DMS 273 treated with DMSO at 0.1 percent for 48 hours (cell line): Measurements from ENCODE around the gene PFKFB1.

Experiments
- DNase-seq: peaks from one replicate; lab custom pipeline; 2025; lab: John Stamatoyannopoulos, UW

Gene PFKFB1

DNA sequence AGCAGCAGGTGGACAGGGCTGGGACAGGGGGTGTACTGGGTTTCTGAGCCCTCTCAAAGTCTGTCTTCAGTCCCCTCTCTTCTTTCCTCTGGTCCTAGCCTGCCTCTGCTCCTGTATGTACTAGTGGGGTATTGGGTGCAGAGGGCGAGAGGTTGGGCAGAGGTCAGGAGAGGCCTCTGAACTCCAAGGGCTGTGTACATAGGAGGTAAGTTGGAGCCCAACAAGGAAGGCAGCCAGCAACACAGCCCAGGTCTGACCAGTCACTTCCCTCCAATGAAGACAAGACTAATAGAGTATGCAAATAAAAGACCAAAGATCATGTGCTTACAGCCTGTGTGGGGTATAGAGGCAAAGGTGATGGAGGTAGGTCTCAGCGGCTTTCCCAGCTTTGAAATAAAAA, at the start of gene PFKFB1:
TSS of gene PFKFB1 (minus strand) at position 90 of the 400 bp plus-strand sequence. CDS start 181 bp downstream, outside the sequence.
- DNase-seq = no peak

DNA sequence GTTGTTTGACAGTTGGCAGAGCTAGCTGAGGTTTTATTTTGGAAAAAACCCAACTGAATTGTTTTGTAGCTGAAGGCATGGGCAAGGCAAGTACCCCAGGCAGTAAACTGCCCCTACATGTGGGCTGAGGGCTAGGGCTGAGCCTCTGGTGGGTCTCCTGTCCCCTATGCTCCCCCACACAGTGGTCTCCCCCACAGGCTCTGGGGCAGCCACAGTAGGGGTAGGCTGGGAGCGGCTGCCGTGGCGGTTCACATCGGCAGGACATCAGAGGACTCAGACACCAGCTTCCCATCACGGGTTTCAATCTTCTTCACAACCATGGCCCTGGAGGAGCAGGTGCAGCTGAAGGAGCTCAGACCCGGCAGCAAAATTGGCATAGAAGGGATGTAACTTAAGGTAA, 47.5 kb upstream of the PFKFB1 start:
- DNase-seq = no peak

DNA sequence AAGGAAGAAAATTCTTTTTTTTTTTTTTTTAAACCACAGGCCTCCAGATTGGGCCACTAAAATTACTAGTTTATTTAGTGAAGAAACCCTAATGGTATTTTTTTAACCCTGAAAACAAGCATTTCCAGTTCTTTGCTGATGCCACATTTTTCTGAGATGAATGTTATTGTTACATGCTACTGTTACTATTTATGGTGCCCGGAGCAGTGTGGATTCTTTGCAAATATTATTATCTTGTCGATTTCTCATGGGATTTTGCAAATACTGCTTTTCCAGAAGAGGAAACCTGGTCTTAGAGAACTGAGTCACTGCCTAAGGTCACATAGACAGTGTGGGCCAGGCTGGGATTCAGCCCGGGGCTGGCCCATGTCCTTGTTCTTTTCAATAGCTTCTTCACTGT, 45.5 kb upstream of the PFKFB1 start:
- no peak for DNase-seq

DNA sequence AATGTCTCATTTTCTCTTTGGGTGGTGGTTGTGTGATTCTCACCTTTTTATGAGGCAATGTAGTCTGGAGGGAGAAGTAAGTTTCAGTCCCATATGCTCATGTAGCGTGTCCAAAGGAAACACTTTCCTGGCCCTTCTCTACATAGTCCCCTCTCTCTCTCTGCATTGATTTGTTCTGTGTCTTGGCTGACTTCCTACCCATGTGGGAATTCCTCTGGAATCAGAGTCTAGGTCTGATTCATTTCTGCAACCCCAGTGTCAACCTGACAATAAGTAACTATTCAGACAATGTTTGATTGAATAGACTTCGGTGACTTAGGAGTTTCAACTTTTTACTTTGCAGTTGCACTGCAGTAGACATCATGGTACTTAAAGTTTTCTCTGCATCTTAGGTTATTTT, 39.4 kb upstream of the PFKFB1 start:
- DNase-seq = no peak

DNA sequence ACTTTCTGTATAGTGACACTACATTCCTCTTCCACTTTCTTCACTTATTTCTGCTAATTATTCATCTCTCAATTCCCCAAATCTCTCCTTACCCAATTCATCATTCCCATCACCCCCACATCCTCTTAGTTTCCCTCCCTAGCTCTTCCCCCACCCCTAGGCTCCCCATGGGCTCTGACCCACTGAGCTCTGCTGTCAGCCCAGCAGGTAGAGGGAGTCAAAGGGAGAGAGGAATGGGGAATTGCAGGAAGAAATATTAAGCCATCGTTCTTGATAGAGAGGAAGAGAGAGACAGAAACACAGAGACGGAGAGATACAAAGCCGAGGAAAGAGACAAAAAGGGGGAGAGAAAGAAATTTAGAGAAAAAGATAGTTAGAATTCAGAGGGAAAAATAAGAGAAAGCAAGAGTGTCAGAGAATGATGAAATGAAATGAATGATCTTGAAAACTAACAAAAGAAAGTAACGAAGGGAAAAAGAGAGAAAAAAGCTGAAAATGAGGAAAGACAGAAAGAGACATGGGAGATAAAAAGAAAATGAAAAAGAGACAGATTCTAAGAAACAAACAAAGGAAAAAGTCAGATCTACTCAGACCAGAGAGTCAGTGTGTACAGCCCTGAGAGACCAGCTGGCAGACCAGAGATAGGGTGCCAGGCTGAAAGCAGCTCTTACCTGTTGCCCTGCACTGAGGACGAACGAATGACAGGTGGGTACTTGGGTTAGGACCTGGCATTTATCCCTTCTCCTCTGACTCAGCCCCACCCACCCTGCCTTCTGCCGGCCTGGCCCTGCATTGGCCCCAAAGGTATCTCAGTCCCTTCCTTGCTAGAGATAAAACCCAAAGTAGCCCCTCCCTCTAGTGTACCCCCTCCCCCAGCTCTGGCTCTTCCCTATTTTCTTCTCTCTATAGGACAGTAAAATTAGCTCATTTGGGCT, 36.5 kb upstream of the PFKFB1 start, which contains the start of gene ALAS2:
TSS of gene ALAS2 (minus strand) at position 707 of the 935 bp plus-strand sequence. CDS start 4,977 bp downstream, outside the sequence.
- no peak for DNase-seq

DNA sequence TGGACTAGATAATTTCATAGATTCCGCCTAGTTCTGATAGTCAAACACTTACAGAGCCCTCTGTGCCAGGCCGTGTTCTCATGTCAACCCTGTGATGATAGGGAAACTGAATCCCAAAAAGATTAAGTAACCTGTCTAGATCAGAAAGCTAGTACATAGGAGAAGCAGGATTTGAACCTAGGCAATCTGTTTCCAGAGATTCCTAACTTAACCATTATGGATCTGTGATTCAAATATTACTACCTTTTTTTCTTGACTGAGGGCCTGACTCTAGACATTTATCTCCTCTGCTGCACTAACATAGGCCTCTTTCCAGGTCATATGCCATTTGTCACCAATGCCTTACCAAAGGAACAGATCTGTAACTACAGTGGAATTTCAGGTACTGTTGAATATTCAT, 35.3 kb upstream of the PFKFB1 start:
- no peak for DNase-seq

DNA sequence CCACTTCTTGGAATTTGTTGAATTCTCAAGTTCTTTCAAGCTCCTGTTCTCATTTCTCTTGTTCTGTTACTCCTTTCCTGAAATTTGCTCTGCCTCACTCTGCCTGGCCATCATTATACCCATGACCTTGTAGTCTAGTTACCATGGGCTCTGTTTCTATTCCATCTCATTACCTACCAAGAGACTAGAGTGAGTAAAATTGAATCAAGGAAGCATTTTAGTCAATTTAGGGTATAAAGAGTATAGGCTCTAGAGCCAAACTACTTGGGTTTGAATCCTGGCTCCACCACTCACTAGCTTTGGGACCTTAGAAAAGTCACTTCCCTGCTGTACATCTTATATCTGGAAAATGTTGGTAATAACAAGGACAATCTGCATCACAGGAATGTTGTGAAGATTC, 34.6 kb upstream of the PFKFB1 start:
- DNase-seq = no peak

DNA sequence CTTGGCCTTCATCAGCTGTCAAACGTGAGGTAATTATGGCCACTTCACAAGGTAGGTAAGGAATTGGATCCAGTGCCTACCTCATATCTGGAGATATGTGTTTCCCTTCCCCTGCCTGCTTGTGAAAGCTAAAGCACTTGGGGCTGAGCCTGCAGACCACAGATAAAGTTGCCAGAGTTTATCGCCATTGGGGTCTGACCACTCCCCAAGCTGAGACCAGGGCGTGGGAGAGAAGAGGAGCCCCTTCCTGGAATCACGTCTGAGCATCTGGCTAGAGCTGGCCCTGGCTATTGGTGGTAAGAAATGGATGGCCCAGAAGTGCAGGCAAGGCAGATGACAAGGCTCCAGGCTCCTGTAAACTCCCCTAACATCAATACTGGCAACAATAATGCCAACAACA, 34.1 kb upstream of the PFKFB1 start:
- no peak for DNase-seq

DNA sequence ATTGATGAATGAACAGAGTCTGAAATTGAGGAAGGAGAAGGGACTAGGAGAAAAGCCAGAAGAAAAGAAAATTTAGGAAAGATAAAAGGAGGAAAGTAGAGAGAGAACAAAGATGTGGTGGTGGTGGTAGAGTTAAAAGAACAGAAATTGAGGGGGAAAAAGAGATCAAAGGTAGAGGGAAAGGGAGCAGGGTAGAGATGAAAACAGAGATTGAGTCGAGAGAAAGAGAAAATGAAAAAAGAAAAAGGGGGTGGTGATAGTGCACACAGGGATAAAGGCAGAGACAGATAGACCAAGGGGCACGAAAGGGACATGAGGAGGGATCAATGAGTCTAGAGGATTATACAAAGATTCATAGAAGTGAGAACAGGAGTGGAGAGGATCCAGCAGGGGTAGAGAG, 32.9 kb upstream of the PFKFB1 start:
- no peak for DNase-seq

DNA sequence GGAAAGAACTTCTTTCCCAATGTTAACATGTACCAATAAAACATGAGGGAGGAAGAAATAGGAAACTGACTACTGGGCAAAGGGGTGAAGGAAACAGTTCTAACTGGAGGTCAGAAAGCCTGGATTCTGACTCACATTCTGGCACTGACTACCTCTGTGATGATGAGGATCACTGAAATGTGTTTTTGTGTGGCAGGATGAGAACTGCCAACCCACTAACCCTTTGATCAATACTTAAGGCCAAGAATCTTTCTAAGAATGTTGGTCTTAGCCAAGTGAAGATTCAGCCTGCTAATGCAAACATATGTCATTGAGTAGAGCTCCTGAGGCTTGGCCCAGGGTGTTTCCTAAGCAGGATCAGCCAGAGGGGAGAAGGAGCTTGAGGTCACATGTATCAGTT, 32.2 kb upstream of the PFKFB1 start:
- DNase-seq = no peak

DNA sequence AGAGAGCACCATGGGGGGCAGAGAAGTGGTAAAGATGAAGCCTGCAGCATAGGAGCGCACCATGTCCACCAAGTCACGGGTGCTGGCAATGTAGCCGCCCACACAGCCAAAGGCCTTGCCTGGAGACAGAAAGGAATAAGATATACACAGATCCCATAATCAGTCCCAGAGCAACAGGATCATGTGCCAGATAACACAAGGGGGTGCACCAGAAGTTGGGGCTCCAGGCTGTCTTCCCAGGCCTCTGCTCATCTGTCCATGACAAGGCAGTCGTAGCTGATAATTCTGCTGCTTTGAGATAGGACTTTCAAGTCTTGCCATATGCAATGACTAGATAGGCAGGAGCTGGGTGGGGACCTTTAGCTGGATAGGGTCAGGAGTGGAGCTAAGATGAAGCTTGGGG, 20.9 kb upstream of the PFKFB1 start:
- no peak for DNase-seq

DNA sequence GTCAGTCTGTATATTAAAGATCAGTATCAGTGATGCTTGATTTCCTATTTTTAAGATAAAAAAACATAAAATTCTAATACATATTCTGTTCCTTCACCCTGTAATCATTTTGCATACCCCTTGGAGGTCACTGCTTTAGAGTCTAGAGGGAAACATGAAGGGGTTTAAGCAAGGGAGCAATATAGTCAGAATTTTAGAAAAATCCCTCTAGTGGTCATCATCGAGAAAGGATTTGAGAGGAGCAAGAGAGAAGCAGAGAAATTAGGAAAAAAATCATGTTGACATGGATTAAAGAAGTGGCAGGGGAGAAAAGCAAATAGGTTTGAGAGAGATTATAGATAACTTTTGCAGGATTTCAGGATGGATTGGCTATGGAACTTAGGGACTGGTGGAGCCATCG, 17.3 kb upstream of the PFKFB1 start:
- DNase-seq = no peak

DNA sequence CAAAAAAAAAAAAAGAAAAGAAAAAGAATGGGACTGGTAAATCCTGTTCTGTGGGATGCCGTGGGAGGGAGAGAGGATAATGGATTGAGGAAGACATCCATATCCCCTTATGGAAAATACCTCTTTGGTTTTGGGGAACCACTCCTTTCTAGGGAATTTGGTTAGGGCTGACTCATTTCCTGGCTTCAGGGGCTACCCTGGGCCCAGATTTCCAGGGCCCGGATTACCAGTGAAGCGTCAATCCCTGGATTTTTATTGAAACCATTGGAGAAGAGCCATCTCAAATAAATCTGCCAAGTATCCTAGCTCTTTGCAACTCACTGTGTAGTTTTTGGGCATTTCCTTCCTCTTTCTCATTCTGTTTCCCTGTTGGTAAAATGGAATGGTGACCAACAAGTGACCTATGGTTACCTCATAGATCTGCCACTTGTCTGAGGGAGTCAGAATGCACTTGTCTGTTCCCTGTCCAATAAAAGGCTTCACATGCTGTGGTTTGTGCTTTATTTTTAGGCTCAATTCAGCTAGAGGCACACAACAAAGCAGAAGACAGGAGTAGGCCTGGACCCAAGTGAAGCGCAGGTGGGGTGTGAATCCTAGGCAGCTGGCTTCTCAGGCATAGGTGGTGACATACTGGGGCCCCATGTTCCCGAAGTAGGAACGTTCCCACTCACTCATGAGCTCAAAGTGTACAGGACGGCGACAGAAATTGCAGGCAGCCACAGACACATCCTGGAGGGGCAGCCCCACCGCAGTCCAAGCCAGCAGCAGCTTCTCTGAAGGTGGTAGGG, 14.8 kb upstream of the PFKFB1 start:
- DNase-seq = no peak

DNA sequence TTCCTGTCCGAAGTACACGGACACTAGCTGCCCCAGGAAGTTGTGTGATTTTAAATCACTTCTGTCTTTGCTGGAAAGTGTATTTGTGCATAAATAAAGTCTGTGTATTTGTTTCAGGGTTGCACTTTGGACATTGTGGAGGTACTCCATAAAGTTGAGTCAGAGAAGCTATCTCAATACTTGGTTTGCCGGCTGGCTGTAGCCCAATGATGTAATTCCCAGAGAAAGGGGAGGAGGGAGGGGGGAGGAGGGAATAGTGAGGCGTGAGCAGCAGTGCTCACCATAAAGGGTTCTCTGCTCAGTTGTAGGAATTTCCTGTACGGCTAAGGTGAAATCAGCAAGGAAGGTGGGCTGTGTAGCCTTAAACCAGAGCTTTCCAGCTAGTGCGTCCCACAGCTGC, 13.7 kb upstream of the PFKFB1 start:
- DNase-seq = no peak

DNA sequence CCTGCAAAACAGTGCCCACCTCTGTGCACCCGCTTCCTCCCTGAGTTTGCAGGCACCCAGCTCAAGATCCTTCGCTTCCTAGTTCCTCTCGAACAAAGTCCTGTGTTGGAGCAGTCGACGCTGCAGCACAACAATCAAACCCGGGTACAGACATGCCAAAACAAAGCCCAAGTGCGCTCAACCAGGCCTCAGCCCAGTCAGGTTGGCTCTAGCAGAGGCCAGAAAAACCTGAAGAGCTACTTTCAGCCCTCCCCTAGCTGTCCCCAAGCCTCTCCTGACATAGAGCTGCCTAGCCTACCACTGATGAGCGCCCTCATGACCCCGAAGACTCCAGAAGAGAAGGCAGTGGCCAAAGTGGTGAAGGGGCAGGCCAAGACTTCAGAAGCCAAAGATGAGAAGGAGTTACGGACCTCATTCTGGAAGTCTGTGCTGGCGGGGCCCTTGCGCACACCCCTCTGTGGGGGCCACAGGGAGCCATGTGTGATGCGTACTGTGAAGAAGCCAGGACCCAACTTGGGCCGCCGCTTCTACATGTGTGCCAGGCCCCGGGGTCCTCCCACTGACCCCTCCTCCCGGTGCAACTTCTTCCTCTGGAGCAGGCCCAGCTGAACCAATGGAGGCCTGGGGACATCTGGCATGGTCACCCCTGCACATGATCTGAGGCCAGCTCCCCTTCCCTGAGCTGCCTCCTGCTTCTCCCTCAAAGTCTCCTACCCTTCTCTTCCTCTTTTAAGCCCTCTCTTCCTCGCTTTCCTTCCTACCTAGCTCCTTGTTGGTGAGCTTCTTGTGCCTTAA, 13.0 kb upstream of the PFKFB1 start:
- DNase-seq = no peak

DNA sequence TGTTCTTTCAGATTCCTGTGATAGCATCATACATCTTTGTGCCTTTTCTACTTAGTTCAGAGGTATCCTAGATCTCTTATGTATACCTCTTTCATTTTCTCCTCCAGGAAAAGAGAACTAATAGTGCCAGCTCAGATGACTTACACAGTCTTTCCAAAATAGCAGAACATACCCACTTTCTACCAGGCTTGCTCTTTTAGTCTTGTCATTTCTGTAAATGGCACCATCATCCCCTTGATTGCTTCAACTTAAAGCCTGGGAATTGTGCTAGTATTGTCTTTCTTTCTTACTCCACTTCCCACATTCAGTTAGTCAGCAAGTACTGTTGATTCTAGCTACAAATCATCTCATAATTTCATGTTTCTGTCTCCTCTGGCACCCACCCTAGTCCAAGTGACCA, 11.3 kb upstream of the PFKFB1 start:
- DNase-seq = no peak

DNA sequence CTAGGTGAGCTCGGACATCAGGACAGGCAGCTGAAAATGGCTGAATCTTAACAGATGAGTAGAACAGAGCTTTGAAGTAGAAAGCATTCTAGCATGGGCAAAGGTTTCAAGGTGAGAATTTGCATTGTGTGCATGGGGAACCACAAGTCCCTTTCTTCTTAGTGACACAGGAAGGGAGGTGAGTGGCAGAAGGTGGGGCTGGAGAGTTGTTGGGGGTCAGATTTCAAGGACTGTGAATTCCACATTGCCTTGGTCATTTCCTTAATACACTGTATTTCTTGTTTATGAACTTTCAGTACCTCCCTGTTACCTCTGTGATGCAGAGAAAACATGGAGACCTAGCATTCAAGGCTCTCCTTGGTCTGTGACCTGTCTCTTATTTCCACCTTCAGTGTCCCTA, 10.2 kb upstream of the PFKFB1 start:
- no peak for DNase-seq

DNA sequence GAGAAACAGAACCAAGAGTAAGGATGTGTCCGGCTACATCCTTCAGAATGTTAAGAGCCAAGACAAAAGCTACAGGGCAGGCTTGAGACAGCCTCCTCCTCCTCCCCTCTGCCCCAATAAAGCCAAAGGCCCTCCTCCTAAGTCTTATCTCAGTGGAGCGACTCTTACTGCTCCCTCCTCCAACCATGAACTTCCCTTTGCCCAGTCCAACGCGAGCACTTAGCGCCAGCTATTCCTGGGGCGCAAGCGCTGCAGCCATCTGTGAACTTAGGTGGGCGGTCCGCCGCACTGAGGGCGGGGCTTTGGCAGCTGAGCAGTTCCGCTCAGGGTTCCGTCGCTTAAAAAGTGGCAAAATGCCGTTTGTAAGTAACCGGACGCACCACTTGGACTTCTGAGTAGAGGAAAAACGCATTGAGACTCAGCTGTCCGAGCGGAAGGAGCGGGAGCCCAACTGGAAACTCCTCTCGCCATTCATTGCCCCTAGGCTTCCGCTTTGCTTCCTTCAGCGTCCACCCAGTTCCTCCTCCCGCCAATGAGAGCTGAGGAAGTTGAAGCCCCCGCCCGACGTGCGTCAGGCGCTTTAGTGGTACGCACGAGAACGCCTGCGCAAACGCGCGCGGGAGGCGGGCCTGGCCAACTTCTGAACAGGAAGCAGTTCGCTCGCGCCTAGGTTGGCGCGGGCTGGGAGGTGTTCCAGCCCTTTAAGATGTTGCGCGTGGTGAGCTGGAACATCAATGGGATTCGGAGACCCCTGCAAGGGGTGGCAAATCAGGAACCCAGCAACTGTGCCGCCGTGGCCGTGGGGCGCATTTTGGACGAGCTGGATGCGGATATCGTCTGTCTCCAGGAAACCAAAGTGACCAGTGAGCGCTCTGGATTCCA, 6.0 kb upstream of the PFKFB1 start, which contains the start of gene APEX2:
TSS of gene APEX2 (plus strand) at position 647 of the 882 bp plus-strand sequence. CDS start at position 707, 60 bp downstream.
- peak; percentile 84 for DNase-seq

DNA sequence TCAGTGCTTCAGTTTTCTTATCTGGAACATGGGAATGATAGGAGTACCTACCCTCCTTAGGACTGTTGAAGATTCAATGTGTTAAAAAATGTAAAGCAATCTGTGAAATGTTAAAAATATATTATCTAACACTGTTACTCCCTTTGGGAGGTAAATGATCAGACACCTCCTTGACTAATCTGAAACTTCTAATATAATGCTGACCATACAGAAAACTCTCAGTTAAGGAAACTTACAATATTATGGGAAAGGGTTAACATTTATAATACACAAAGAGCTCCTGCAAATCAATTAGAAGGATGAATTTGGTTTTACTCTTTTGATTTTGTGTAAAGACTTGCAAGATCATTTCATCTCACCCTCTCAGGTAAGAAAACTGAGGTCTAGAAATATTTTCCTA, 1.6 kb upstream of the PFKFB1 start:
- no peak for DNase-seq

DNA sequence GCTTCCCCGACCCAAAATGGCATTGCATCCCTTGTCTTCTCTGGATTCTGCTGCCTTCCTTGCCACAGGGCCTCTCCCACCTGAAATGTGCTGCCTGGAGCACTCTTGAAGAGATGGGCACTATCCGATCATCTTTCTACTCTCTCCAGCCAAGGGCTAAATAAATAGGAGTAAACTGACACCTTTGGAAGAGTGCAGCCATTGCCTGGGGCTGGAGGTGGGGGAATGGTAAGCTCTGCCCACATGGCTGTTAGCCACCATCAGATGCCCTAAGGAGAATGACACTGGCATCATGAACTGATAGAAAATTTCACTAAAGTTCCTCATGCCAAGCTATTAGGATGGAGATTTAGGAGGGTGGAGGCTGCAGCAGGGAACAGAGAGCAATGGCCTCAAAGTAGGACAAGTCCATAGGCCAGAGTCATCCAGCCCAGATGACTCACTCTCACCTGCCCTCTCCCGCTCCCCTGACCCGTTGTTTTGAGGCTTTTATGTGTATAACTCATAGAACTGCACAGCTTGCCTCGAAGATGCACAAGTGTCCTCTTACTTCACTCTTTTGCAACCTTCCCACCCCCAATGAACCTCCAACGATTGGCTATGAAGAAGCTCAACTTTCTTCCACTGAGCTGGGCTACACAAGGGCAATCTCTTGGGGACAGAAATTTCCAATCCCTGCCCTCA, 822 bp upstream of the PFKFB1 start:
- no peak for DNase-seq
